SK-N-SH treated with all-trans-retinoic acid at 6 μM for 48 hours (cell line): ENCODE measurements around the gene C17orf78.

Source experiments
- ARNTL ChIP-seq: fragments of 450-650 bp; formaldehyde crosslinking; IDR thresholded peaks from 2 replicates; pipeline ENCODE4 v1.5.0; 2020; ENCODE audit warnings: low read depth, mild to moderate bottlenecking, moderate library complexity, borderline replicate concordance
- ZC3H10 ChIP-seq: fragments of 250-450 bp; sonication (Bioruptor Pico); IDR thresholded peaks from 2 replicates; pipeline ENCODE4 v1.5.1; 2021; ENCODE audit warnings: mild to moderate bottlenecking, moderate library complexity
- ZNF70 ChIP-seq: fragments of 450-650 bp; formaldehyde crosslinking; IDR thresholded peaks from 2 replicates; pipeline ENCODE4 v1.5.0; 2020; ENCODE audit warnings: mild to moderate bottlenecking, moderate library complexity
- ZNF8 ChIP-seq: fragments of 450-650 bp; formaldehyde crosslinking; IDR thresholded peaks from 2 replicates; pipeline ENCODE4 v1.5.0; 2020; ENCODE audit warnings: mild to moderate bottlenecking, moderate library complexity
- TF ChIP-seq, protein P1 (sequence below): fragments of 250-450 bp; sonication (Bioruptor Pico); IDR thresholded peaks from 2 replicates; pipeline ENCODE4 v1.8.0; 2020; ENCODE audit warnings: mild to moderate bottlenecking, moderate library complexity, borderline replicate concordance

- TF ChIP-seq ZC3H10 (no peak), ARNTL (no peak), ZNF8 (CRISPR knock-in tag) (no peak), ZNF70 (CRISPR knock-in tag) (no peak)
- TF ChIP-seq, protein P1, sequence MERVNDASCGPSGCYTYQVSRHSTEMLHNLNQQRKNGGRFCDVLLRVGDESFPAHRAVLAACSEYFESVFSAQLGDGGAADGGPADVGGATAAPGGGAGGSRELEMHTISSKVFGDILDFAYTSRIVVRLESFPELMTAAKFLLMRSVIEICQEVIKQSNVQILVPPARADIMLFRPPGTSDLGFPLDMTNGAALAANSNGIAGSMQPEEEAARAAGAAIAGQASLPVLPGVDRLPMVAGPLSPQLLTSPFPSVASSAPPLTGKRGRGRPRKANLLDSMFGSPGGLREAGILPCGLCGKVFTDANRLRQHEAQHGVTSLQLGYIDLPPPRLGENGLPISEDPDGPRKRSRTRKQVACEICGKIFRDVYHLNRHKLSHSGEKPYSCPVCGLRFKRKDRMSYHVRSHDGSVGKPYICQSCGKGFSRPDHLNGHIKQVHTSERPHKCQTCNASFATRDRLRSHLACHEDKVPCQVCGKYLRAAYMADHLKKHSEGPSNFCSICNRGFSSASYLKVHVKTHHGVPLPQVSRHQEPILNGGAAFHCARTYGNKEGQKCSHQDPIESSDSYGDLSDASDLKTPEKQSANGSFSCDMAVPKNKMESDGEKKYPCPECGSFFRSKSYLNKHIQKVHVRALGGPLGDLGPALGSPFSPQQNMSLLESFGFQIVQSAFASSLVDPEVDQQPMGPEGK (CRISPR knock-in tag) = no peak
These were observed 64.6 kb downstream of the C17orf78 start for GRCh38 chr17:37440424-37440823.
